ENCODE measurements around the gene POLN. TPM values are rescaled to one million over a fixed set of nuclear protein-coding genes. Genes with fewer than 3 reads are reported as not detected.
A peak's percentile ranks its signal among the peaks of the same experiment; 100 is the strongest.

Gene POLN
- polyA plus RNA-seq, 2 of the 4 experiments (the other 2 are of a cell fraction) = 2.4 to 2.9 TPM

GRCh38 chr4:2261853-2262144, 19.9 kb upstream of the POLN start, which contains the start of gene MXD4:
MXD4 (minus strand) TSS chr4:2262109; CDS start chr4:2261980, 129 bp downstream.
- DNase-seq (ENCODE audit: low read depth in 1 of 2, low spot score in 1 of 2) (no peak), ATAC-seq (no peak; a peak in 2 of 6 replicates), FAIRE-seq (no peak)
- TF ChIP-seq POLR2A (IDR thresholded peaks at IDR 0.05; ENCODE audit: low read length) (peak; percentile 35), RCOR1 (IDR thresholded peaks at IDR 0.05; ENCODE audit: low read depth, low read length) (no peak), PHF8 (IDR thresholded peaks at IDR 0.05; ENCODE audit: borderline replicate concordance, low read depth) (peak; percentile 29; the same call in 1 of the 2 replicates)
- ChIA-PET CTCF (interaction anchor here (0.9 kb wide), 1 partner anchor 204 kb away, joined by 3 read pairs; no protein-coding TSS in a partner anchor), POLR2A (interaction anchor here (0.7 to 1.5 kb wide), 10 partner anchors 9 to 274 kb away, joined by 3 to 10 read pairs (median 4); partner anchors contain the start of genes HAUS3, POLN and RNF4)
- Histone ChIP-seq H3K9me3 (no peaks in the 10 kb centered on the region), H3K27ac (peak within 1 kb of the TSS; percentile 98 to 99), H3K4me1 (peaks cover 6% of the 10 kb centered on the region; the same call in 1 of the 3 replicates), H3K4me3 (peak within 1 kb of the TSS; percentile 81), H3K4me2 (peak within 1 kb of the TSS; percentile 99)
- no CpG with 5 or more reads among the region's 46 CpGs for WGBS (ENCODE audit: missing lambda C conversion rate)

- POLR2A ChIA-PET = no interaction called here
- ATAC-seq = peak in 1 of 2 experiments; percentile 44; a peak in 2 of 6 replicates
- peak; percentile 7 to 24 for DNase-seq (ENCODE audit: low read depth in 1 of 2, low spot score in 1 of 2)
- Histone ChIP-seq H3K4me3 (peak overlapping the region; percentile 75), H3K27ac (peak overlapping the region; percentile 76 to 94), H3K9me3 (no peaks in the 10 kb centered on the region), H3K4me2 (peak overlapping the region; percentile 87), H3K4me1 (peaks cover 6% of the 10 kb centered on the region; the same call in 1 of the 3 replicates)
- 18% methylated on average over 9 of the region's 91 CpGs for WGBS (ENCODE audit: missing lambda C conversion rate)
- TF ChIP-seq MYC (IDR thresholded peaks at IDR 0.05; ENCODE audit: borderline replicate concordance, low read length) (no peak), MAX (IDR thresholded peaks at IDR 0.05) (peak; percentile 58)
- no peak for FAIRE-seq
- CTCF ChIA-PET = no interaction called here
These were observed 19.4 kb upstream of the POLN start for GRCh38 chr4:2261110-2261852.

- WGBS (ENCODE audit: missing lambda C conversion rate) = 73% methylated on average over 12 of the region's 23 CpGs
- DNase-seq (ENCODE audit: low read depth in 1 of 2, low spot score in 1 of 2) (no peak), ATAC-seq (no peak), FAIRE-seq (no peak)
- Histone ChIP-seq H3K27ac (peak overlapping the region; percentile 76 to 94), H3K4me3 (peak overlapping the region; percentile 75), H3K9me3 (no peaks in the 10 kb centered on the region), H3K4me2 (peak overlapping the region; percentile 87), H3K4me1 (peaks cover 6% of the 10 kb centered on the region; the same call in 1 of the 3 replicates)
- ChIA-PET POLR2A (no interaction called here), CTCF (no interaction called here)
- TF ChIP-seq ZFP36 (IDR thresholded peaks at IDR 0.05; ENCODE audit: borderline replicate concordance, partially characterized antibody) (no peak), HMGXB4 (CRISPR knock-in tag; IDR thresholded peaks at IDR 0.05; ENCODE audit: borderline replicate concordance) (no peak), RFX5 (IDR thresholded peaks at IDR 0.05) (no peak), MAZ (IDR thresholded peaks at IDR 0.05; ENCODE audit: borderline replicate concordance, low read depth, low read length) (no peak), HES2 (IDR thresholded peaks at IDR 0.05) (no peak)
These were observed 18.6 kb upstream of the POLN start for GRCh38 chr4:2260344-2261109.

GRCh38 chr4:2259541-2260343, 17.8 kb upstream of the POLN start:
- peak overlapping the region; percentile 87; the same call in 2 of the 3 replicates for H3K4me2 ChIP-seq
- H3K9me3 ChIP-seq = no peaks in the 10 kb centered on the region
- ChIA-PET POLR2A (no interaction called here), CTCF (no interaction called here)
- DNase-seq (ENCODE audit: low read depth in 1 of 2, low spot score in 1 of 2) (no peak), FAIRE-seq (no peak), ATAC-seq (no peak)
- H3K4me3 ChIP-seq = no peak overlapping the region
- H3K4me1 ChIP-seq = peaks cover 6% of the 10 kb centered on the region; the same call in 1 of the 3 replicates
- no CpG with 5 or more reads among the region's 15 CpGs for WGBS (ENCODE audit: missing lambda C conversion rate)
- peak overlapping the region in 1 of 2 experiments; percentile 94; a peak in 2 of 6 replicates for H3K27ac ChIP-seq
- TF ChIP-seq CEBPB (IDR thresholded peaks at IDR 0.05) = no peak
- no peak for TF ChIP-seq HOXA7 (CRISPR knock-in tag; IDR thresholded peaks at IDR 0.05)
- TF ChIP-seq PBX3 (IDR thresholded peaks at IDR 0.05) = no peak
- TF ChIP-seq POLR2AphosphoS2 (conservative IDR thresholded peaks at IDR 0.05; ENCODE audit: low read length) = no peak
- no peak for TF ChIP-seq ATOH8 (CRISPR knock-in tag; IDR thresholded peaks at IDR 0.05; ENCODE audit: low read depth)
- TF ChIP-seq JUN (IDR thresholded peaks at IDR 0.05) = no peak
- TF ChIP-seq RARB (CRISPR knock-in tag; IDR thresholded peaks at IDR 0.05) = no peak
- no peak for TF ChIP-seq RCOR1 (IDR thresholded peaks at IDR 0.05; ENCODE audit: low read depth, low read length)
- TF ChIP-seq TP53 (CRISPR knock-in tag; IDR thresholded peaks at IDR 0.05) = no peak
- TF ChIP-seq MAZ (IDR thresholded peaks at IDR 0.05; ENCODE audit: borderline replicate concordance, low read depth, low read length) = no peak
- TF ChIP-seq POLR2A (IDR thresholded peaks at IDR 0.05; ENCODE audit: low read length) = no peak
- no peak for TF ChIP-seq ZFP36 (IDR thresholded peaks at IDR 0.05; ENCODE audit: borderline replicate concordance, partially characterized antibody)
- no peak for TF ChIP-seq FOSB (CRISPR knock-in tag; IDR thresholded peaks at IDR 0.05)
- no peak for TF ChIP-seq RFX5 (IDR thresholded peaks at IDR 0.05)
- no peak for TF ChIP-seq CBX8 (IDR thresholded peaks at IDR 0.05)
- TF ChIP-seq MAFK (IDR thresholded peaks at IDR 0.05; ENCODE audit: partially characterized antibody) = no peak
- TF ChIP-seq HOXB5 (CRISPR knock-in tag; IDR thresholded peaks at IDR 0.05) = no peak
